Thymus (tissue), 11 donors: ENCODE data around the gene ARHGAP45. TPM values are rescaled to one million over a fixed set of nuclear protein-coding genes. Genes with fewer than 3 reads are reported as not detected.
A peak's percentile ranks its signal among the peaks of the same experiment; 100 is the strongest.

Experiments
- DNase-seq, 9 donors: peaks; one replicate each; pipeline ENCODE4 v3.0.0-alpha.2; 2013; ENCODE audit warnings: low spot score in 9 of 9, low read depth in 6 of 9, missing footprints in 1 of 9
- H3K27ac ChIP-seq, 2 donors: one replicate each; pipeline ENCODE4 v1.5.1; 2013; ENCODE audit warnings: control low read depth in 1 of 2, low read depth in 1 of 2, low read length in 1 of 2, mild to moderate bottlenecking in 1 of 2, moderate library complexity in 1 of 2
- H3K27me3 ChIP-seq, 2 donors: one replicate each; pipeline ENCODE4 v1.5.1; 2013; ENCODE audit warnings: low read length in 1 of 2; ENCODE audit not compliant: control insufficient read depth in 2 of 2, insufficient read depth in 1 of 2
- H3K36me3 ChIP-seq, 2 donors: one replicate each; pipeline ENCODE4 v1.5.1; 2013; ENCODE audit warnings: low read length in 1 of 2, mild to moderate bottlenecking in 1 of 2, moderate library complexity in 1 of 2; ENCODE audit not compliant: control insufficient read depth in 2 of 2, insufficient read depth in 2 of 2
- H3K4me1 ChIP-seq, 2 donors: one replicate each; pipeline ENCODE4 v1.5.1; 2013; ENCODE audit warnings: low read length in 2 of 2; ENCODE audit not compliant: control insufficient read depth in 2 of 2, insufficient read depth in 2 of 2
- H3K4me3 ChIP-seq, 2 donors: one replicate each; pipeline ENCODE4 v1.5.1; 2013; ENCODE audit warnings: low read length in 2 of 2, control low read depth in 1 of 2, mild to moderate bottlenecking in 1 of 2
- H3K9me3 ChIP-seq, 2 donors: one replicate each; pipeline ENCODE4 v1.5.1; 2013; ENCODE audit warnings: low read length in 1 of 2, mild to moderate bottlenecking in 1 of 2; ENCODE audit not compliant: control insufficient read depth in 2 of 2, insufficient read depth in 1 of 2
- WGBS: extraction: QIAGEN DNeasy Blood & Tissue Kit; methylation state at CpG from one replicate; pipeline ENCODE4 v1.1.7; 2013; 5-methylcytosine and 5-hydroxymethylcytosine counted together
- polyA plus RNA-seq: library from polyadenylated mRNA; stranded (reverse); fragments of 200-250 nt; gene quantifications from one replicate; pipeline ENCODE4 v1.2.3, GENCODE V29; 2013
- total RNA-seq: library from RNA; stranded (reverse); fragments of 120-200 nt; gene quantifications from one replicate; pipeline ENCODE4 v1.2.4, GENCODE V29; 2013
- donor health status: healthy.

The ARHGAP45 gene
- total and polyA plus RNA-seq, 2 donors, result 118 to 295 TPM

DNA sequence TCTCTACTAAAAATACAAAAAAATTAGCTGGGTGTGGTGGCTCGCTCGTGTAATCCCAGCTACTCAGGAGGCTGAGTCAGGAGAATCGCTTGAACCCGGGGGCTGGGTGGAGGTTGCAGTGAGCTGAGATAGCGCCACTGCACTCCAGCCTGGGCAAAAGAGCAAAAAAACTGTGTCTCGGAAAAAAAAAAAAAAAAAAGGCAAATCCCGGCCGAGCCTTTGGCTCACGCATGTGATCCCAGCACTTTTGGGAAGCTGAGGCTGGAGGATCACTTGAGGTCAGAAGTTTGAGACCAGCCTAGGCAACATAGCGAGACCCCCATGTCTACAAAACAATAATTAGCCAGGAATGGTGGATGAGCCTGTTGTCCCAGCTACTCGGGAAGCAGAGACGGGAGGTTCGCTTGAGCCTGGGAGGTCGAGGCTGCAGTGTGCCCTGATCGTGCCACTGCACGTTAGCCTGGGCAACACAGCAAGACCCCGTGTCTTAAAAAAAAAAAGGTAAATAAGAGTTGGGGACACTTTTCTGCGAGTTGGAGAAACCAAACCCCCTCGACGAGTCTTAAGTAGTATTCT is 36.3 kb downstream of the ARHGAP45 start:
- peak overlapping the region; percentile 56 to 85 for H3K27ac ChIP-seq
- peaks cover 19 to 42% of the 10 kb centered on the region in 2 donors for H3K4me1 ChIP-seq
- WGBS, result 67% methylated on average over 20 of the region's 20 CpGs
- H3K4me3 ChIP-seq, result peak overlapping the region; percentile 27 to 33
- H3K36me3 ChIP-seq, result peaks cover 18 to 23% of the 10 kb centered on the region in 2 donors
- DNase-seq, result no peak
- H3K27me3 ChIP-seq, result peaks cover 0 to 4% of the 10 kb centered on the region in 2 donors
- H3K9me3 ChIP-seq, result no peaks in the 10 kb centered on the region

GRCh38 chr19:1103708-1104310 is 36.8 kb downstream of the ARHGAP45 start, which contains the start of gene GPX4:
Gene GPX4, plus strand, starts transcription at chr19:1103994. Its CDS starts 50 bp downstream, at chr19:1104044.
- Histone ChIP-seq H3K27me3 (peaks cover 0 to 4% of the 10 kb centered on the region in 2 donors), H3K9me3 (no peaks in the 10 kb centered on the region), H3K4me1 (peaks cover 19 to 42% of the 10 kb centered on the region in 2 donors), H3K27ac (peak within 1 kb of the TSS; percentile 93 to 95), H3K4me3 (peak within 1 kb of the TSS; percentile 47 to 87), H3K36me3 (peaks cover 21 to 28% of the 10 kb centered on the region in 2 donors)
- peak; percentile 96 to 100 (median 100) for DNase-seq
- WGBS, result under 1% methylated on average over 75 of the region's 75 CpGs

DNA sequence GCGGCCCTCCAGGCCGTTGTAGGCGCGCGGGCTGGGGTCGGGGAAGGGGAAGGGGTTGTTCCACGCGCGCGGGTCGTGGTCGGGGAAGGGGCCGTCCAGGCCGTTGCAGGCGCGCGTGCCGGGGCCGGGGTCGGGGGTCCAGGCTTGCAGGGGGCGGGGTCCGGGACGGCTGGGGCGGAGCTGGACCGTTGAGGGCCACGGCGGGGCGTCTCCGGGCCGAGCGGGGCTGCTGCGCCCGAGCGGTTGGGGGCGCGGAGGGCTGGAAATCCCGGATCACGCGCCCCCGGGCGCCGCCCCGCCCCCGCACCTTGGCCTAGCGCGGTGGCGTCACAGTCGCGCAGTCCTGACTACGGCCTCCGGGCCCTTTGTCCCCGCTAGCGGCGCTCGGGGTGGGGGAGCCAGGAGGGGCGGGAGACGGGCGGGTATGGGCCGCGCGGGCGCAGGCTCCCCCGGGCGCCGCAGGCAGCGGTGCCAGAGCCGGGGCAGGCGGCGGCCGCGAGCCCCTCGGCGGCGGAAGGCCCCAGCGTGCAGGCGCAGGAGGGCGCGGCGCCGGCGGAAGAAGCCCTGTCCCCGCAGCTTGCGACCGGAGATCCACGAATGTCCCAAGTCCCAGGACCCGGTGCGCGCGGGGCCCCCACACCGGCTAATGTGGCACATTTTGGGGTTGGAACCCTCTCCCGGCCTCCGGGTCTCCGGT is 37.5 kb downstream of the ARHGAP45 start:
- H3K36me3 ChIP-seq, result peaks cover 26 to 34% of the 10 kb centered on the region in 2 donors
- under 1% methylated on average over 91 of the region's 93 CpGs for WGBS
- H3K9me3 ChIP-seq, result no peaks in the 10 kb centered on the region
- peaks cover 19 to 42% of the 10 kb centered on the region in 2 donors for H3K4me1 ChIP-seq
- peak overlapping the region; percentile 47 to 87 for H3K4me3 ChIP-seq
- peak overlapping the region; percentile 19 to 95 for H3K27ac ChIP-seq
- peak in 3 of 9 donors; percentile 43 to 66 (median 64) for DNase-seq
- H3K27me3 ChIP-seq, result peaks cover 0 to 4% of the 10 kb centered on the region in 2 donors

GRCh38 chr19:1105008-1105872 is 38.3 kb downstream of the ARHGAP45 start:
- Histone ChIP-seq H3K27me3 (peaks cover 0 to 4% of the 10 kb centered on the region in 2 donors), H3K27ac (peak overlapping the region; percentile 19 to 77), H3K4me3 (peak overlapping the region; percentile 47 to 87), H3K4me1 (peaks cover 19 to 41% of the 10 kb centered on the region in 2 donors), H3K9me3 (no peaks in the 10 kb centered on the region), H3K36me3 (peaks cover 28 to 42% of the 10 kb centered on the region in 2 donors)
- 52% methylated on average over 69 of the region's 69 CpGs for WGBS
- no peak for DNase-seq

GRCh38 chr19:1105873-1106840 is 39.2 kb downstream of the ARHGAP45 start:
- Histone ChIP-seq H3K36me3 (peaks cover 34 to 51% of the 10 kb centered on the region in 2 donors), H3K9me3 (no peaks in the 10 kb centered on the region), H3K4me1 (peaks cover 18 to 34% of the 10 kb centered on the region in 2 donors), H3K4me3 (no peak overlapping the region), H3K27ac (no peak overlapping the region), H3K27me3 (peaks cover 0 to 4% of the 10 kb centered on the region in 2 donors)
- no peak for DNase-seq
- 96% methylated on average over 32 of the region's 32 CpGs for WGBS

- 92% methylated on average over 17 of the region's 17 CpGs for WGBS
- Histone ChIP-seq H3K4me3 (no peak overlapping the region), H3K27ac (no peak overlapping the region), H3K27me3 (peaks cover 0 to 4% of the 10 kb centered on the region in 2 donors), H3K4me1 (peaks cover 9 to 25% of the 10 kb centered on the region in 2 donors), H3K9me3 (no peaks in the 10 kb centered on the region), H3K36me3 (peaks cover 38 to 57% of the 10 kb centered on the region in 2 donors)
- DNase-seq, result no peak
Observed at GRCh38 chr19:1106841-1107660, 40.1 kb downstream of the ARHGAP45 start.

DNA sequence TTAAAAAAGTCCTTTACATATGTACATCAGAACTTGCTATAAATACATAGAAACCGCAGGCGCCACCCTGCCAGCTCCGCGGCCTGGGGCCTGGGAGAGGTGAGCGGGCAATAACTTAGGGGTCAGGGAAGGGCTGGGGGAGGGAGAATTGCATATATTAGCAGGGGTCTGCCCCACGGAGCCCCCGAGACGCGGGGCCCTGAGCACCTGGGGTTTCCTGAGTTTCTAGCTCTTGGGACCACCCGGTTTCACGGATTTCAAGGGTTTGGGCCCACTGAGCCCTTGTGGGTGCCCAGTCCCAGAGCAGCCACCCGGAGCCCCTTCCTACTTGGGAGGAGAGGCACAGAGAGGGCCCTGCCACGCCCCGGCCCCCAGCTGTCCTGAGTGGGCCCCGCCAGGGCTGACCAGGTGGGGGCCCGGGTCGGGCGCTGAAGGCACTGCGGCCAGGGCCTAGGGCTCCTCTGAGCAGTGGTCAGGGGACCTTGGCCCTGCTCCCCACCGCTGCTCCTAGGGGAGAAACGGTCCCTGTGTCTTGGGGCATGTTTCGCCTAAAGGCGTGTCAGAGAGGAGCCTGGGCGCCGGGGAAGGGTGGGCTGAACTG is 40.8 kb downstream of the ARHGAP45 start:
- Histone ChIP-seq H3K4me1 (peaks cover 9 to 18% of the 10 kb centered on the region in 2 donors), H3K27me3 (peaks cover 0 to 4% of the 10 kb centered on the region in 2 donors), H3K4me3 (no peak overlapping the region), H3K9me3 (no peaks in the 10 kb centered on the region), H3K36me3 (peaks cover 44 to 64% of the 10 kb centered on the region in 2 donors), H3K27ac (no peak overlapping the region)
- WGBS, result 97% methylated on average over 25 of the region's 25 CpGs
- DNase-seq, result no peak
